PC-9 (cell line): ENCODE results near the gene ODAD4. TPM values are rescaled to one million over a fixed set of nuclear protein-coding genes. Genes with fewer than 3 reads are reported as not detected.

Experiments
- BruUV-seq: library from RNA; stranded (reverse); fragments of 400-500 nt; replicated peaks from 2 replicates; lab custom pipeline; 2021; lab: Mats Ljungman, UMichigan
- CTCF ChIA-PET: fragments of 300-600 bp; sonication (Branson Sonifier 250); formaldehyde crosslinking; loops from one replicate; lab custom pipeline; 2022; ENCODE audit warnings: antibody characterized with exemption; lab: Charles Lee
- POLR2A ChIA-PET: fragments of 300-600 bp; sonication (Branson Sonifier 250); formaldehyde crosslinking; loops from one replicate; lab custom pipeline; 2022; ENCODE audit warnings: antibody characterized with exemption; ENCODE audit not compliant: unreplicated experiment; lab: Charles Lee
- DNase-seq, 2 experiments: peaks; one replicate each; pipeline versions ENCODE4 v3.0.0 to v3.0.0-alpha.2; 2015 to 2022; ENCODE audit warnings: mixed read lengths in 1 of 2
- H2AFZ ChIP-seq: fragments of 200-600 bp; sonication (generic); 2 replicates; pipeline ENCODE4 v1.8.1; 2017; ENCODE audit warnings: antibody characterized with exemption
- H3F3A ChIP-seq: fragments of 200-600 bp; sonication (generic); 2 replicates; pipeline ENCODE4 v1.8.1; 2017; ENCODE audit warnings: antibody characterized with exemption, mild to moderate bottlenecking, low read depth; ENCODE audit not compliant: insufficient read depth
- H3K27ac ChIP-seq: fragments of 200-600 bp; sonication (generic); 2 replicates; pipeline ENCODE4 v1.6.1; 2016; ENCODE audit warnings: mixed run types
- H3K27me3 ChIP-seq: fragments of 200-600 bp; sonication (generic); 2 replicates; pipeline ENCODE4 v1.6.1; 2016; ENCODE audit warnings: low read depth, mixed run types; ENCODE audit not compliant: insufficient read depth
- H3K36me3 ChIP-seq: fragments of 200-600 bp; sonication (generic); 2 replicates; pipeline ENCODE4 v1.6.1; 2016; ENCODE audit warnings: low read depth, mixed run types
- H3K4me1 ChIP-seq: fragments of 200-600 bp; sonication (generic); replicated peaks from 2 replicates; pipeline ENCODE4 v1.6.1; 2016; ENCODE audit warnings: mixed run types; ENCODE audit not compliant: insufficient read depth
- H3K4me2 ChIP-seq: fragments of 200-600 bp; sonication (generic); 2 replicates; pipeline ENCODE4 v1.6.1; 2017; ENCODE audit warnings: mixed run types
- H3K4me3 ChIP-seq: fragments of 200-600 bp; sonication (generic); 2 replicates; pipeline ENCODE4 v1.6.1; 2016; ENCODE audit warnings: mixed run types
- H3K79me2 ChIP-seq: fragments of 200-600 bp; sonication (generic); 2 replicates; pipeline ENCODE4 v1.6.1; 2017; ENCODE audit warnings: low read depth, mixed run types
- H3K9me2 ChIP-seq: fragments of 200-600 bp; sonication (generic); 2 replicates; pipeline ENCODE4 v1.8.1; 2017; ENCODE audit warnings: mild to moderate bottlenecking; ENCODE audit not compliant: insufficient read depth
- H3K9me3 ChIP-seq: fragments of 200-600 bp; sonication (generic); 2 replicates; pipeline ENCODE4 v1.8.1; 2016; ENCODE audit warnings: low read depth; ENCODE audit not compliant: insufficient read depth
- H4K20me1 ChIP-seq: fragments of 200-600 bp; sonication (generic); 2 replicates; pipeline ENCODE4 v1.8.1; 2017; ENCODE audit not compliant: insufficient read depth
- EZH2 ChIP-seq: fragments of 200-600 bp; sonication (generic); IDR thresholded peaks from 2 replicates; pipeline ENCODE4 v1.8.0; 2017; ENCODE audit warnings: antibody characterized with exemption, low read depth
- intact Hi-C: fragments of 100-400 bp; cut with micrococcal nuclease; formaldehyde crosslinking; loops from one replicate; pipeline ENCODE4 v1.10.0; 2022; ENCODE audit not compliant: unreplicated experiment
- total RNA-seq: library from RNA; stranded (reverse); gene quantifications from 2 replicates; pipeline ENCODE4 v1.2.3, GENCODE V29; 2021
- TF ChIP-seq, protein P1 (sequence below): fragments of 200-600 bp; sonication (generic); conservative IDR thresholded peaks from 2 replicates; pipeline ENCODE4 v1.6.1; 2017; ENCODE audit warnings: mixed run types, antibody characterized with exemption, mild to moderate bottlenecking, moderate library complexity

Gene ODAD4
- total RNA-seq, 1 experiment from 2014 or later, result 4.0 TPM

DNA sequence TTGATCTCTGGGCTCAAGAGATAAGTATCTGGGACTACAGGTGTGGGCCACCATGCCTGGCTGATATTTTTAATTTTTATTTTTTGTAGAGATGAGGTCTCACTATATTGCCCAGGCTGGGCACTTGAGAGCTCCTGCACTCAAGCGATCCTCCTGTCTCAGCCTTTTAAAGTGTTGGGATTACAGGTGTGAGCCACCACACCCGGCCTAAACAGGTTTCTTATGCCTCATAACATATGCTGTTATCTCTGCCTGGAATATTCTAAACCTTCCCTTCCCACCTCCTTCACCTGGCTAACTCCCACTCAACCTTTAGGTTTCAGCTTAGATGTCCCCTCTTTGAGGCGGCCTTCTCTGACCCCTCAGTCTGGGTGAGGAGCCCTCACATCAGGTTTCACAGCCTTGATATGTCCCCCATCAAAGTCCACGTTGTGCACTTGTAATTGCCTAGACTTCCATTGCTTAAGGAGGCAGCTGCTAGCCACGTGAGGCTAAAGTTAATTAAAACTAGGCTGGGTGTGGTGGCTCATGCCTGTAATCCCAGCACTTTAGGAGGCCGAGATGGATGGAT, 27.5 kb downstream of the ODAD4 start:
- ChIA-PET CTCF (no interaction called here), POLR2A (no interaction called here)
- Histone ChIP-seq H2AFZ (no peak overlapping the region), H3F3A (no peaks in the 10 kb centered on the region), H3K9me3 (no peaks in the 10 kb centered on the region), H3K79me2 (no peaks in the 10 kb centered on the region), H3K27ac (no peak overlapping the region), H3K27me3 (no peaks in the 10 kb centered on the region), H3K4me2 (no peak overlapping the region), H3K4me1 (no peaks in the 10 kb centered on the region), H3K4me3 (no peak overlapping the region), H4K20me1 (no peaks in the 10 kb centered on the region), H3K36me3 (no peaks in the 10 kb centered on the region), H3K9me2 (no peaks in the 10 kb centered on the region)
- BruUV-seq, result no TSS peak
- TF ChIP-seq, protein P1, sequence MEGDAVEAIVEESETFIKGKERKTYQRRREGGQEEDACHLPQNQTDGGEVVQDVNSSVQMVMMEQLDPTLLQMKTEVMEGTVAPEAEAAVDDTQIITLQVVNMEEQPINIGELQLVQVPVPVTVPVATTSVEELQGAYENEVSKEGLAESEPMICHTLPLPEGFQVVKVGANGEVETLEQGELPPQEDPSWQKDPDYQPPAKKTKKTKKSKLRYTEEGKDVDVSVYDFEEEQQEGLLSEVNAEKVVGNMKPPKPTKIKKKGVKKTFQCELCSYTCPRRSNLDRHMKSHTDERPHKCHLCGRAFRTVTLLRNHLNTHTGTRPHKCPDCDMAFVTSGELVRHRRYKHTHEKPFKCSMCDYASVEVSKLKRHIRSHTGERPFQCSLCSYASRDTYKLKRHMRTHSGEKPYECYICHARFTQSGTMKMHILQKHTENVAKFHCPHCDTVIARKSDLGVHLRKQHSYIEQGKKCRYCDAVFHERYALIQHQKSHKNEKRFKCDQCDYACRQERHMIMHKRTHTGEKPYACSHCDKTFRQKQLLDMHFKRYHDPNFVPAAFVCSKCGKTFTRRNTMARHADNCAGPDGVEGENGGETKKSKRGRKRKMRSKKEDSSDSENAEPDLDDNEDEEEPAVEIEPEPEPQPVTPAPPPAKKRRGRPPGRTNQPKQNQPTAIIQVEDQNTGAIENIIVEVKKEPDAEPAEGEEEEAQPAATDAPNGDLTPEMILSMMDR, result no peak
- no peak for DNase-seq
- intact Hi-C loops, result loop anchor here (2.0 kb wide), 1 partner anchor 219 kb away; no protein-coding TSS in a partner anchor

GRCh38 chr17:41959030-41959335, 28.6 kb downstream of the ODAD4 start:
- Histone ChIP-seq H3K27ac (no peak overlapping the region), H3K4me3 (no peak overlapping the region), H3K9me2 (no peaks in the 10 kb centered on the region), H3K27me3 (no peaks in the 10 kb centered on the region), H3K4me2 (no peak overlapping the region), H3K79me2 (no peaks in the 10 kb centered on the region), H3F3A (no peaks in the 10 kb centered on the region), H4K20me1 (no peaks in the 10 kb centered on the region), H2AFZ (no peak overlapping the region), H3K36me3 (no peaks in the 10 kb centered on the region), H3K4me1 (no peaks in the 10 kb centered on the region), H3K9me3 (no peaks in the 10 kb centered on the region)
- BruUV-seq, result no TSS peak
- ChIA-PET POLR2A (interaction anchor here (0.5 to 1.0 kb wide), 2 partner anchors 28 to 35 kb away, joined by 4 read pairs; partner anchors contain the start of gene ODAD4), CTCF (interaction anchor here (0.6 kb wide), 2 partner anchors 84 to 158 kb away, joined by 3 to 7 read pairs; no protein-coding TSS in a partner anchor)
- TF ChIP-seq, protein P1, result no peak
- no peak for TF ChIP-seq EZH2
- intact Hi-C loops, result loop anchor here (2.0 kb wide), 1 partner anchor 220 kb away; no protein-coding TSS in a partner anchor
- no peak for DNase-seq

DNA sequence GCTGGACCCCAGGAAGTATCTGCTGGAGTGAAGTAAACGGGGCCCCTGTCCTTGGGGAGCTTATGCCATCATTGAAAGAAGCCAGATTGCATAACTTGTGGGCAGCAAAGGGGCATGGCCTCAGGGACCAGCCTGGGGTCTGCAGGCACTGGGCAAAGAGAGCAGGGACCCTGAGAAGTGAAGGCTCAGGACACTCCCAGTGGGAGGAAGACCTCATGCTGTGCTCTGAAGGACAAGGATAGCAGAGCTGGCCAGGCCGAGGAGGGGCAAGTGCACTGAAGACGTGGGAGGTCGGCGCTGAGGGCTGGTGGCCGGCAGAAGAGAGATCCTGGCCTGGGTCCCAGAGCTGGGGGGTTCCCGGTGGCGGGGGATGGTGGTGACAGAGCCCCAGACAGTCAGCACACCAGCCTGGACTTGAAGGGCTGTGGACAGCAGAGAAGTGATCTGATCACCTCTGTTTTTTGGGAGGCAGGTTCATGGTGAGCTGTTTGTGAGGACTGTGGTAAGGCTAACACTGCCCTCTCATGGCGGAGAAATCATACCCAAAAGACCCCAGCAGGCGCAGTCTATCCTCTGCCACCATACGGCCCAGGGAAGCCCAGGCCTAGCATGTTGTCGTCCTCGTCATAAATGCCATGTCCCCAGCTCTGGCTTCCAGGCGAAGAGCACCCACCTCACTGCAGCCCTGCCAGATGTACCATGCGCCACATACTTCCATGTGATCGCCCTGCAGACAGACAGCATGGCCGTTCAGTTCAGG, 29.1 kb downstream of the ODAD4 start:
- no peaks in the 10 kb centered on the region for H3K79me2 ChIP-seq
- no peaks in the 10 kb centered on the region for H3K9me3 ChIP-seq
- H3K4me1 ChIP-seq, result no peaks in the 10 kb centered on the region
- H3K4me2 ChIP-seq, result no peak overlapping the region
- no peak overlapping the region for H3K4me3 ChIP-seq
- DNase-seq, result peak; percentile 36 to 47
- ChIA-PET POLR2A (interaction anchor here (1.0 kb wide), 1 partner anchor 29 kb away, joined by 4 read pairs; the partner anchor contains the start of gene ODAD4), CTCF (interaction anchor here (0.6 kb wide), 2 partner anchors 85 to 159 kb away, joined by 3 to 7 read pairs; no protein-coding TSS in a partner anchor)
- no peak overlapping the region for H3K27ac ChIP-seq
- no peaks in the 10 kb centered on the region for H3K9me2 ChIP-seq
- no peak for TF ChIP-seq EZH2
- TF ChIP-seq, protein P1, result peak; percentile 67
- H3K27me3 ChIP-seq, result no peaks in the 10 kb centered on the region
- H4K20me1 ChIP-seq, result no peaks in the 10 kb centered on the region
- intact Hi-C loops, result loop anchor here (2.0 kb wide), 1 partner anchor 221 kb away; no protein-coding TSS in a partner anchor
- no peaks in the 10 kb centered on the region for H3K36me3 ChIP-seq
- H2AFZ ChIP-seq, result no peak overlapping the region
- H3F3A ChIP-seq, result no peaks in the 10 kb centered on the region
- no TSS peak for BruUV-seq
